Thymus (tissue), 14 donors: ENCODE data around the gene PARL. TPM values are rescaled to one million over a fixed set of nuclear protein-coding genes. Genes with fewer than 3 reads are reported as not detected.

Experiments
- DNase-seq, 9 donors: peaks; one replicate each; pipeline ENCODE4 v3.0.0-alpha.2; 2013; ENCODE audit warnings: low spot score in 9 of 9, low read depth in 6 of 9, missing footprints in 1 of 9
- H3K27ac ChIP-seq, 2 donors: one replicate each; pipeline ENCODE4 v1.5.1; 2013; ENCODE audit warnings: control low read depth in 1 of 2, low read depth in 1 of 2, low read length in 1 of 2, mild to moderate bottlenecking in 1 of 2, moderate library complexity in 1 of 2
- H3K27me3 ChIP-seq, 2 donors: one replicate each; pipeline ENCODE4 v1.5.1; 2013; ENCODE audit warnings: low read length in 1 of 2; ENCODE audit not compliant: control insufficient read depth in 2 of 2, insufficient read depth in 1 of 2
- H3K36me3 ChIP-seq, 2 donors: one replicate each; pipeline ENCODE4 v1.5.1; 2013; ENCODE audit warnings: low read length in 1 of 2, mild to moderate bottlenecking in 1 of 2, moderate library complexity in 1 of 2; ENCODE audit not compliant: control insufficient read depth in 2 of 2, insufficient read depth in 2 of 2
- H3K4me1 ChIP-seq, 2 donors: one replicate each; pipeline ENCODE4 v1.5.1; 2013; ENCODE audit warnings: low read length in 2 of 2; ENCODE audit not compliant: control insufficient read depth in 2 of 2, insufficient read depth in 2 of 2
- H3K4me3 ChIP-seq, 2 donors: one replicate each; pipeline ENCODE4 v1.5.1; 2013; ENCODE audit warnings: low read length in 2 of 2, control low read depth in 1 of 2, mild to moderate bottlenecking in 1 of 2
- H3K9me3 ChIP-seq, 2 donors: one replicate each; pipeline ENCODE4 v1.5.1; 2013; ENCODE audit warnings: low read length in 1 of 2, mild to moderate bottlenecking in 1 of 2; ENCODE audit not compliant: control insufficient read depth in 2 of 2, insufficient read depth in 1 of 2
- WGBS: extraction: QIAGEN DNeasy Blood & Tissue Kit; methylation state at CpG from one replicate; pipeline ENCODE4 v1.1.7; 2013; 5-methylcytosine and 5-hydroxymethylcytosine counted together
- long read RNA-seq, 10 donors: transcript quantifications; one replicate each; lab custom pipeline, GENCODE V29; 2026
- polyA plus RNA-seq: library from polyadenylated mRNA; stranded (reverse); fragments of 200-250 nt; gene quantifications from one replicate; pipeline ENCODE4 v1.2.3, GENCODE V29; 2013
- total RNA-seq: library from RNA; stranded (reverse); fragments of 120-200 nt; gene quantifications from one replicate; pipeline ENCODE4 v1.2.4, GENCODE V29; 2013
- donor health status: healthy.

Gene PARL, protein sequence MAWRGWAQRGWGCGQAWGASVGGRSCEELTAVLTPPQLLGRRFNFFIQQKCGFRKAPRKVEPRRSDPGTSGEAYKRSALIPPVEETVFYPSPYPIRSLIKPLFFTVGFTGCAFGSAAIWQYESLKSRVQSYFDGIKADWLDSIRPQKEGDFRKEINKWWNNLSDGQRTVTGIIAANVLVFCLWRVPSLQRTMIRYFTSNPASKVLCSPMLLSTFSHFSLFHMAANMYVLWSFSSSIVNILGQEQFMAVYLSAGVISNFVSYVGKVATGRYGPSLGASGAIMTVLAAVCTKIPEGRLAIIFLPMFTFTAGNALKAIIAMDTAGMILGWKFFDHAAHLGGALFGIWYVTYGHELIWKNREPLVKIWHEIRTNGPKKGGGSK
- total RNA-seq (42.0 TPM), polyA plus RNA-seq (107 TPM)
- long read RNA-seq, donor 1 = 0 reads
- long read RNA-seq, donor 2 = 0 reads
- long read RNA-seq, donor 3, transcript PARL-202 (10 exons, 1,414 nt) = major isoform, 17 of 35 reads
- long read RNA-seq, donor 3, transcript PARL-201 (9 exons, 1,240 nt) = minor isoform, 10 of 35 reads
- long read RNA-seq, donor 3, partial matches to known transcripts = 5 of 35 reads
- long read RNA-seq, donor 3, other reads (novel, unspliced or antisense) = 0 of 35 reads
- long read RNA-seq, donor 4, partial matches to known transcripts = 0 of 6 reads
- long read RNA-seq, donor 4, other reads (novel, unspliced or antisense) = 0 of 6 reads
- long read RNA-seq, donor 5, transcript PARL-202 (10 exons, 1,414 nt) = major isoform, 14 of 20 reads
- long read RNA-seq, donor 5, partial matches to known transcripts = 0 of 20 reads
- long read RNA-seq, donor 5, other reads (novel, unspliced or antisense) = 0 of 20 reads
- long read RNA-seq, donor 6, transcript PARL-202 (10 exons, 1,414 nt) = major isoform, 9 of 12 reads
- long read RNA-seq, donor 6, partial matches to known transcripts = 0 of 12 reads
- long read RNA-seq, donor 6, other reads (novel, unspliced or antisense) = 0 of 12 reads
- long read RNA-seq, donor 7, transcript PARL-202 (10 exons, 1,414 nt) = major isoform, 11 of 14 reads
- long read RNA-seq, donor 7, partial matches to known transcripts = 0 of 14 reads
- long read RNA-seq, donor 7, other reads (novel, unspliced or antisense) = 0 of 14 reads
- long read RNA-seq, donor 8, transcript PARL-202 (10 exons, 1,414 nt) = major isoform, 5 of 6 reads
- long read RNA-seq, donor 8, partial matches to known transcripts = 0 of 6 reads
- long read RNA-seq, donor 8, other reads (novel, unspliced or antisense) = 0 of 6 reads
- long read RNA-seq, donor 9, transcript PARL-202 (10 exons, 1,414 nt) = major isoform, 10 of 11 reads
- long read RNA-seq, donor 9, partial matches to known transcripts = 0 of 11 reads
- long read RNA-seq, donor 9, other reads (novel, unspliced or antisense) = 0 of 11 reads
- long read RNA-seq, donor 10, partial matches to known transcripts = 0 of 8 reads
- long read RNA-seq, donor 10, other reads (novel, unspliced or antisense) = 0 of 8 reads

DNA sequence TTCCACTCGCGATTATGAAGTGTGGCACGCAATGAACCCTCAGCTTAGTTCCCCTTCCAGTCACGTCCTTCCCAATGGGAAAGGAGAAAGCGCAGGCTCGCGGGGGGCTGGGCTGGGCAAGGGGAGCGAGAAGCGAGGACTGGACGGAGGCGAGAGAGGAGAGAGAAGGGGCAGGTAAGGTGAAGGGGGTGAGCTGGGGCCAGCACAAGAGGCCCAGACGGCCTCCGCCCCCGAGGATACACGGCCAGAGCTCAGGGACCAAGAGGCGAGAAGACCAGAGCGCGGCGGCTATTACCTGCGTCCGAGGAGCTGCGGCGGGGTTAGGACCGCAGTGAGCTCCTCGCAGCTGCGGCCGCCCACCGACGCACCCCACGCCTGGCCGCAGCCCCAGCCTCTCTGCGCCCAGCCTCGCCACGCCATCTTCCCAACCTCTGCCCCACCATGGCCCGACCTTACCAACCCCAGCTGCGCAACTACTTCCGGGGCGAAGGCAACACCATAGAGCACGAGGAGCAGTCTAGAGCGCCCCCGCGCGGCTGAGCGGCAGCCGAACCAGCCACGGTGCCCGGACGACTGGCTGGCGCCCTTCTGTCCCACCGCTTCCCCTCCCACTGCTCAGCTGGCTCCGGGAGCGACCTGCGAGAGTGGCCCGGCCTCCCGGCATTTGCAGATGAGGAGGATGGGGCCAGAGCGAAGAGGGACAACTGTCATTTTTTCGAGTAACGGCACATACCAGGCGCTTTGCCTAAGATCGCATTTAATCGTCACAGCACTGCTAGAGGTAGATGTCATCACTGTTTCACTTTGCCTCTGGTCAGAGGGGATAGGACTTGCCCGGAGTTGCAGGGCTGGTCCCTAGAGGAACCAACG is at the start of gene PARL:
PARL (minus strand) TSS at position 454 of the 870 bp plus-strand sequence; CDS start at position 420, 34 bp downstream.
- H3K27ac ChIP-seq = peak within 1 kb of the TSS; percentile 68 to 83
- peaks cover 14% of the 10 kb centered on the region in 2 donors for H3K4me1 ChIP-seq
- no peaks in the 10 kb centered on the region for H3K36me3 ChIP-seq
- WGBS = under 1% methylated on average over 63 of the region's 63 CpGs
- H3K4me3 ChIP-seq = peak within 1 kb of the TSS; percentile 90 to 100
- peaks cover 0 to 7% of the 10 kb centered on the region in 2 donors for H3K27me3 ChIP-seq
- H3K9me3 ChIP-seq = no peaks in the 10 kb centered on the region
- peak; percentile 85 to 97 (median 92) for DNase-seq

DNA sequence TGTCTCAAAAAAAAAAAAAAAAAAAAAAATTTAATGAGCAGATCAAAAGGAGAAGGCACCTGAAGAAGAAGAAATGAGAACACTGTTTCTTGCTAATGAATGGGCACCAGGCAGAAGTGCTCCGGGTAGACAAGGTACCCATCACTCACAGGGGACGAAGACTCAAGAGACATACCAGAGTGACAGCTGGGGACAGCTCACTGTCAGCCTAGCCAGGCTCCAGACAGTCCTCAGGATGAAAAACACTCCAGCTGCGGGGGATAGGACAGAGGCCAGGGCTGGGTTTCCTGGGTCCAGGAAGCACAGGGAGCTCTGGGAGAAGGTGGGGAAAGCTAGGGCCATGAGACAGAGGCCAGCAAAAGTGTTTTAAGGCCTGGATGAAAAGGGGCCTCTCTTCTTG is 48.5 kb upstream of the PARL start:
- Histone ChIP-seq H3K9me3 (no peaks in the 10 kb centered on the region), H3K4me1 (no peaks in the 10 kb centered on the region), H3K4me3 (no peak overlapping the region), H3K36me3 (peaks cover 14 to 23% of the 10 kb centered on the region in 2 donors), H3K27ac (no peak overlapping the region), H3K27me3 (no peaks in the 10 kb centered on the region)
- 98% methylated on average over 3 of the region's 3 CpGs for WGBS
- DNase-seq = no peak

DNA sequence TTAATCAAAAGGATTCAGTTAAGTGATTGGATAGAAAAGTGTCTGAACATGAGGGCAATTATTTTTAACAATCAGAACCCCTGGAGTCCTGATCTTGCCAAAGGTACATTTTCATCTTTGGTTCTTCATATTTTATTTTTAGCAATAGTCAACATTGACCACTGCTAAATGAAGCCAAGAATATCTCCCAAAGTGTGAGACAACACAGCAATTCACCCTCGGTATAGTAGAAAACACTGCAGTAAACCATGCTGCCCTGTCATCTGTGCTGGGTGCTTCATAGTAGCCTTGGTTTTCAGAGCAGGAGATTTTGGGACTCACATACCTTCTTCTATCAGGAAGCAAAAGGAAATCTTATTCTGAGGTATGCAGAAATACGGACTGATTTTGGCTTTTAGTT is 47.2 kb upstream of the PARL start:
- DNase-seq = no peak
- H3K36me3 ChIP-seq = peaks cover 3 to 14% of the 10 kb centered on the region in 2 donors
- H3K27me3 ChIP-seq = no peaks in the 10 kb centered on the region
- no peak overlapping the region for H3K4me3 ChIP-seq
- no peaks in the 10 kb centered on the region for H3K4me1 ChIP-seq
- no peak overlapping the region for H3K27ac ChIP-seq
- WGBS = 97% methylated on average over 2 of the region's 2 CpGs
- H3K9me3 ChIP-seq = no peaks in the 10 kb centered on the region

DNA sequence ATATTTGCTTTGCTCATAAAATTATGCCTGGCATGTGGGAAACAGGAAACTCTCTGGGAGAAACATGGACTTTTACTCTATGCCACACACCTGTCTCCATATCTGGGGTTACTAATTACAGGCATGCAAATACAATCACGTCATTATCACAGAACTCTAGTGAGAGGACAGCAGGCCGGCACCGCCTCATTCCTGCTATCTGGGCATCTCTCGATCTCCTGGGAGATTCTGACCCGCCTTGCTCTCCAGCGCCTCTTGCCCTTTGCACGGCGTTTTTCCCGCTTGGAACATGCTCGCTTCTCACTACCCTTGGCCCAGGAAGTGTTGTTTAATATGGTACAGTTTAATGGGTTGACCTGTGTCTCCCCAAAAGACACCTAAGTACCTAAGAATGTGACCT is 45.4 kb upstream of the PARL start:
- Histone ChIP-seq H3K27ac (no peak overlapping the region), H3K27me3 (no peaks in the 10 kb centered on the region), H3K4me1 (no peaks in the 10 kb centered on the region), H3K4me3 (no peak overlapping the region), H3K36me3 (peaks cover 6 to 19% of the 10 kb centered on the region in 2 donors), H3K9me3 (no peaks in the 10 kb centered on the region)
- DNase-seq = no peak
- 97% methylated on average over 10 of the region's 10 CpGs for WGBS

DNA sequence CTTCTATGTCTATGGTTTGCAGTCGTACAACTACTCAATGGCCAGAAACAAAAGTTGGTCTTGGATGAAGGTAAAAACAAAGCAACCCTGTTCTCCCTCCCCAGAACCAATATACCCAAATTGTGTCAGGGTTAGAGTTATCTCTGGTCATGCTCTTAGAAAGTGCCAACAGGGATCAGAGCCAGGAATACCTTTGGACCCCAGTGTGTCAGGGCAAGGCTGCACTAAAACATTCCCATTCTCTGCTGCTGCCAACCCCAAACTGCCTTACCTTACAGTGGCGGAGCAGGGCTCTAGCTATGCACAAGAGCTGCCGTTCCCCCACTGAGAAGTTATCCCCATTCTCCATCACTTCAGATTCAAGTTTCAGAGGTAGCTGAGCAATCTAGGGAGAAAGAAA is 42.4 kb upstream of the PARL start:
- Histone ChIP-seq H3K4me1 (no peaks in the 10 kb centered on the region), H3K4me3 (no peak overlapping the region), H3K27ac (no peak overlapping the region), H3K36me3 (peaks cover 6 to 26% of the 10 kb centered on the region in 2 donors), H3K27me3 (no peaks in the 10 kb centered on the region), H3K9me3 (no peaks in the 10 kb centered on the region)
- DNase-seq = no peak
- WGBS = 97% methylated on average over 3 of the region's 3 CpGs

DNA sequence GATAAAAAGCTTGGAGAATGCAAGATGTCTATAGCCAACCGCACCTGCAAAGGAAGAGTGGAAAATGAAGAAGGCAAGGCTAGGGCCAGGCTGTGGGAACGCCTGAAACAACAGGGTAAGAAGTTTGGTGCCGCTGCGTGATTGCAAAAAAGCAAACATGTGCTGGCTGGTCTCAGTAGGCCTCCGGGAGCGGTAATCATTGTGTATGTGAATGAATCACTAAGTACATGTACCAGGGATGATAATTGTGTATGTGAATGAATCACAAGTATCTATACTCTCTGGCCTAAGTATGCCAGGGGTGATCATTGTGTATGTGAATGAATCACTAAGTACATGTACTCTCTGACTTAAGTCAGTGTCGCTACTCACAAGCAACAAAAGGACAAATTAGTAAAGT is 40.3 kb upstream of the PARL start:
- Histone ChIP-seq H3K36me3 (peaks cover 6 to 22% of the 10 kb centered on the region in 2 donors), H3K27me3 (no peaks in the 10 kb centered on the region), H3K4me1 (no peaks in the 10 kb centered on the region), H3K4me3 (no peak overlapping the region), H3K9me3 (no peaks in the 10 kb centered on the region), H3K27ac (no peak overlapping the region)
- no peak for DNase-seq
- 97% methylated on average over 7 of the region's 7 CpGs for WGBS

DNA sequence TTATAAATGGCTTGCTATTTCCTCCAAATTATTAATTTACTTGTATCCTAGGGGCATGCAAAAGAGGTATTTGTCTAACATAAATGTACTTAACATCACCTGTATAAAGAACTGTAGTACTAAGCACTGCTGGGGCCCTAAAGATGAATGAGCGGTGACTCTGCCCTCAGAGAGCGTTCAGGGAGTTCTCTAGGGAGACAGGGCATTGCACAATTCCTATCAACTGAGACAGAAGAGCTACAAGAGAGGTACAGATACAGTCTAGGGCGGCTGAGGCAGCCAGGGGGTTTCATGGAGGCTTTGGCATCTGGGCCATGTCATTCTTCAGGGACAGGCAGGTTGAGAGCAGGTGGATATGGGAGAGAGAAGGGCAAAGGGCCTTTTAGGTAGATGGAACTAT is 39.9 kb upstream of the PARL start:
- Histone ChIP-seq H3K27me3 (no peaks in the 10 kb centered on the region), H3K36me3 (peaks cover 8 to 22% of the 10 kb centered on the region in 2 donors), H3K27ac (no peak overlapping the region), H3K4me1 (no peaks in the 10 kb centered on the region), H3K4me3 (no peak overlapping the region), H3K9me3 (no peaks in the 10 kb centered on the region)
- DNase-seq = no peak
- 94% methylated on average over 3 of the region's 3 CpGs for WGBS

DNA sequence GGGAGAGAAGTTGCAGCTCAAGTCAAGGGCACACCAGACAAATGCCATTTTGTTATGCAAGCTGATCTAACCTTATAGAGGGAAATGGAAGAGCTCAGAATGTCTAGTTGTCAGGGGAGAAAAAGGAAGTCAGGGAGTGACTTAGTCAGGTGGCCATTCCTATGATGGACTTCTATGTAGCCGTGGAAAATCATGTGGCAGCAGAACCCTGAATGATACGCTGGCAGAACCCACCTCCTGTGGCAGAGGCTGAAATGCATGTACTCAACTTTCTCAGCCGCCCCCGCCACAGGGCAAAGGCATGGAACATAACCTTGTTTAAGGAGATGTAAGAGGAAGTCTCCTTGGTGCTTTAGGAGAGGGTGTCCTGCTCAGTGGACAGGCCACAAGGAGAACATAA is 37.7 kb upstream of the PARL start:
- Histone ChIP-seq H3K27ac (no peak overlapping the region), H3K4me1 (no peaks in the 10 kb centered on the region), H3K9me3 (no peaks in the 10 kb centered on the region), H3K4me3 (no peak overlapping the region), H3K27me3 (no peaks in the 10 kb centered on the region), H3K36me3 (peaks cover 9 to 18% of the 10 kb centered on the region in 2 donors)
- WGBS = 95% methylated on average over 4 of the region's 4 CpGs
- DNase-seq = no peak
